Hematopoietic multipotent progenitor cell treated with erythropoietin and hydrocortisone succinate and interleukin-3 and kit ligand, for 17 days (in vitro differentiated cells): ENCODE data around the gene KCNQ1.

ENCODE experiments used
- DNase-seq: peaks from one replicate; pipeline ENCODE4 v3.0.0-alpha.2; 2015; ENCODE audit warnings: low spot score

The KCNQ1 gene

DNA sequence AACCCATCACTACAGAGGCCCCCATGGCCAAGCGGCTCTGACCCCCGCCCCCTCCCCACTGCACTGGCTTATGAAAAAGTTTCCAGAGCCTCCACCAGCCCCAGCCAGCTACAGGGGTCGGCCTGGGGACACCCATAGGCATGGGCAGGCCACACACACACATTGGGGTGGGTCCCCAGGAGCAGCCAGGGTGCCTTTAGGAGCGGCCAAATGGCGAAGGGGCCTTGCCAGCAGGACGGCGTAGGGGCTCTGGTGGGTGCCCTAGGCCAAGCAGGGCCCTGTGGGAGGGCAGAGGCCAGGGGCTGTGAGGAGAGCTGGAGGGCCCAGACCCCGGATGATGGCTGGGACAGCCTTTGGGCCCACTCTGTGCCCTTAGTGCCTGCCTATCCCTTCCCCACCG is 34.2 kb upstream of the KCNQ1 start:
- DNase-seq, result no peak

DNA sequence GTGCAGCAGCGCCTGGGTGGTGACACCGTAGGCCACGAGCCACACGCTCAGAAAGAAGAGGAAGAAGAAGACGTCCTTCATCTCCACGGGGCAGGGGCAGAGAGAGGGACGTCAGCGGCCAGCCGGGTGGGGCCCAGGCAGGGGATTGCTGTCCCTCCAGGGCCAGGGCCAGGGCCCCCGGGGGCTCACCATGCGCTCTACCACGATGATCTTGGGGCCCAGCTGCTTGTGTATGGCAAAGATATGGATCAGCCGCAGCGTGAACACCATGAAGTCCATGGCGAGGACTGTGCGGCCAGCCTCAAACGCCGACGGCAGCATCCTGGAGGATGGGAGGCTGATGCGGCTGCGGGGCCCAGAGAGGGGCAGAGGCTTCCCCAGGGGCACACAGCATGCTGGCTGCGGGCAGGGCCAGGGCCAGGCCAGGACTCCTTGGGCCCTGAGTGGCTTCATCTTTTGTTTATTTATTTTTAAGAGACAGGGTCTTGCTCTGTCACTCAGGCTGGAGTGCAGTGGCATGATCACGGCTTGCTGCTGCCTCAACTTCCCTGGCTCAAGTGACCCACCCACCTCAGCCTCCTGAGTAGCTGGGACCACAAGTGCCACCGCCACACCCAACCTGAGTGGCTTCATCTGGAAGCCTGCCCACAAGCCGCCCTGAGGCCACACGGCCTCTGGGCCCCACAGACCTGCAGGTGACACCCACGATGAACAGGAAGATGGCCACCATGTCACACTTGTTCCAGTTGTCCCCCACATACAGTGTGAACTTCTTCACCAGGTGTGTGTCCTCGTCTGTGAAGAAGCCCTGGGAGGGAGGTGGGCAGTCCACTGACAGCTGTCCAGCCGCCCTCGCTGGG is 33.1 kb upstream of the KCNQ1 start:
- DNase-seq, result no peak

DNA sequence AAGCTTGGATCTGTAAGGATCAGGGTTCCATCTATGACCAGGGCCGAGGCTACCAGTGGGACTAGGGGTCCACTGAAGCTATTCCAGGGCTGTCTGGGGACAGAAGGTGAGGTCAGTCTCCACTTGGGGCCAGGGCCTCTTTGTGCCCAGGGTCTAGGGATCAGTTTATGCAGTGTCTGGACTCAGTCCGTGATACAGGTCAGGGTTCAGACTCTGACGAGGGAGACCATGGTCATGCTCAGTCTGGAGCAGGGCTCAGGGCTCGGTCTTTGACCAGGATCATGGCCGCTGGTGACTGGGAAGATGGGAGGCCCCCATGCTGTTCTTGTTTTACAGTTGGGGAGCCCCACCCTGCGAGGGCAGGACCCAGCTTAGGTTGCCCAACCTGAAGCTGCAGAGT is 32.5 kb upstream of the KCNQ1 start:
- DNase-seq, result no peak

DNA sequence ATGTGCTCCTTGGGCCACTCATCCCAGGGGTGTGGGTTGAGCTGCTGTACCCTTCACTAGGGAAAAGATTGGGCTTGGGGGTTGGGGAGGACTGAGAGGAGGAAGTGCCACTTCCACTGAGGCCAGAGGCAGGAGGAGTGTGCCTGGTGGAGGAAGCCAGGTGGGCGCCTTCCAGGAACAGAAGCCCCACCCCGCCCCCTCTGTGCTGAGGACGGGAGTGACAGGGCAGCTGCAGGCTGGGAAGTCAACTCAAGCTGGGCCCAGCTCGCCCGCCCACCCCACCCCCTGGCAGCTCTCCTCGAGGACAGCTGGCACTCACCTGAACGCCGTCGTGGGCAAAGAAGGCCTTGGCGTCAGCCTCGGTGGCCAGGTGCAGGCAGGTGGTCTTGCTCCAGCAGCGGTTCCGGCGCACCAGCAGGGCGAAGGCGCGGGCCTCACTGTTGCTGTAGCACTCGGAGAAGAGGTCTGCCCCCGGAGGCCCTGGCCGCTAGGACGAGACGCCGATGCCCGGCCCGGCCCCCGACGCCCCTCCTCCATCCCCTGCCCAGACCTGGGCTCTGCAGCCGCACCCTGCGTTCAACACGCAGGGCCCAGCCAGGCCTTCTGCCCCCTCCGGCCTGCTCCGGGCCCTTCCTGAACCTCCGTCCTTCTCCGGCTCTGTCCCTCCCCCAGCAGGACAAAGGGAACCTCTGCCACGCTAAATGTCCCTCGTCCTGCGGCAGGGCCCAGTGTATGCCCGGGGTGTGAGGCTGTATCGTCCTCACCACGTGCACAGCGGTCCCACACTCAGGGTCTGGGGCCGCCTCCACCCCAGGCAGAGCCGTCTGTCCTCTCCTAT is 30.8 kb upstream of the KCNQ1 start:
- DNase-seq, result no peak

DNA sequence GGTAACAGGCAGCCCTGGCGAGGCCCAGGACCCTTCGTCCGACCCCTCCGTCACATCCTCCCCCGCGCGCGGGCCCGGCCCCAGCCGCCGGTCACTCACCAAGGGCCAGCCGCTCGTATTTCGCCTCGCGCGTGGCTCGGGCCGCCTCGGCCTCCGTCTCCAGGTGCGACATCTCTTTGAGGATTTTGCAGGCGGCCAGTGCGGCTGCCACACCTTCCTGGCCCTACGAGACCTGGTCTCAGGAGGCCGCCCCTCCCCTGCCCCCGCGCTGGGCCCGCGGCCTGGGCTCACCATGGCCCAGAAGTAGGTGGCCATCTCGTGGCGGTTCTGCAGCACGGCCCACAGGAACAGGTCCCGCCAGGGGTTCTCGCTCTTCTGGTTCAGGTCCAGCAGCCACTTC is 30.2 kb upstream of the KCNQ1 start:
- no peak for DNase-seq

DNA sequence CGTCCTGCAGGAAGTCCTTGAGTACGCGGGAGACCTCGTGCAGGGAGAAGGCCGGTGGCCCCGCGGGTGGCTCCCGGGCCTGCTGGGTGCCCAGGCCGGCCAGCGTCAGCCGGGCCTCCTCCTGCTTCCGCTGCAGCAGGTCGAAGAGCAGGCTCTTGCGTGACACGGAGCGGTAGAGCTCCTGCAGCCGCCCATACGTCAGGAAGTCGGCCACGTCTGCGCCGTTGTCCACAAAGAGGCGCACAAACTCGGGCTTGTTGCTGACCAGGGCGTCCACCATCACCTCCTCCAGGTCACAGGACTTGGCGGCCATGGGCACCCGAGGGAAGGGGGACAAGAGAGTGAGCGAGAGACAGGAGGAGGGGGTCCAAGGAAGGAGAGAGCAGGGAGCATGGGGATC is 29.6 kb upstream of the KCNQ1 start:
- no peak for DNase-seq

DNA sequence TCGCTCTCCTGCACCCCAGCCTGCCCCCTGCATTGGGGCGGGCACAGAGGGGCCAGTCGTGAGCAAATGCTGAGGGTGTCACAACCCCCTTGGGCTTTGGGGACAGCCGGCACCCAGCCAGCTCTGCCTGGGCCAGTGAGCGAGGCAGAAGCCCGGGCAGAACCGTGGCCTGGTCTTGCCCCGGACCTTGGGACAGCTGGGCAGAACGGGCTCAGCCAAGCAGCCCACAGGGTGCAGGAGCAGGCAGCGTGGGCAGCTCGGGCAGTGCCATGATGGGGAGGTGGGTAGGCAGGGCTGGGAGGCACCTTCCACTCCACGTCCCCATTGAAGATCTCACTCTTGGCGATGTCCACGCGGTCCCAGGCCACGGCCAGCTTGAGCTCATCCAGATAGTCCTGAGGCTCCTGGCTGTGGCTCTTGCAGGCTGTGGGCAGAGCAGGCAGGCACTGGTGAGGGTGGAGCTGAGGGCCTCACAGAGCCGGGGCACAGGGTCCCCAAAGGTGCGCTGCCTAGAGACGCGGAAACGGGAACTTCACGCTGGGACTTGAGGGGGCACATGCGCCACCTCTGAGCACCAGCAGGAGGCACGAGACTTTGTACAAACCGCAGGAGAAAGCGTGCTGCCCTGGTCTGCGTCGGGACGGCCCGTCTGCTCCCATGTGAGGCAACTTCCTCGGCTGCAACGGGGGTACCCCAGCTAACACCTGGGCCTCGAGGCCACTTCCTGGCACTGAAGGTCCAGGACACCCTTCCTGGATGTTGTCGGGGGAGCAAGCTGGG is 29.0 kb upstream of the KCNQ1 start:
- no peak for DNase-seq

DNA sequence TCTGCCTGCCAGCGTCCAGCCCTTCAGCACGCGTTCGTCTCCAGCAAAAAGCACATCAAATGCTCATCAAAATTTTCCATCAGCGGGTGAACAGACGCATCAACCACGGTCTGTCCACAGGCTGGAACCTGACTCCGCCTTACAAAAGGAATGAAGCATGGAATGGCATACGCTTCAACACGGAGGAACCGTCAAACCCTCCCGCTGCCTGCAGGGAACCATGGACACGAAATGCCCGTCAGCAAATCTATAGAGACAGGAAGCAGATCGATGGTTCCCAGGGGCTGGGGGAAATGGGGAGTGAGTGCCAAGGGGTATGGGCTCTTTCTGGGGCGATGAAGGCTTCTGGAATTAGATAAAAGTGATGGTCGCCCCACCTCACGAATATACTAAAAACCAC is 28.0 kb upstream of the KCNQ1 start:
- no peak for DNase-seq

DNA sequence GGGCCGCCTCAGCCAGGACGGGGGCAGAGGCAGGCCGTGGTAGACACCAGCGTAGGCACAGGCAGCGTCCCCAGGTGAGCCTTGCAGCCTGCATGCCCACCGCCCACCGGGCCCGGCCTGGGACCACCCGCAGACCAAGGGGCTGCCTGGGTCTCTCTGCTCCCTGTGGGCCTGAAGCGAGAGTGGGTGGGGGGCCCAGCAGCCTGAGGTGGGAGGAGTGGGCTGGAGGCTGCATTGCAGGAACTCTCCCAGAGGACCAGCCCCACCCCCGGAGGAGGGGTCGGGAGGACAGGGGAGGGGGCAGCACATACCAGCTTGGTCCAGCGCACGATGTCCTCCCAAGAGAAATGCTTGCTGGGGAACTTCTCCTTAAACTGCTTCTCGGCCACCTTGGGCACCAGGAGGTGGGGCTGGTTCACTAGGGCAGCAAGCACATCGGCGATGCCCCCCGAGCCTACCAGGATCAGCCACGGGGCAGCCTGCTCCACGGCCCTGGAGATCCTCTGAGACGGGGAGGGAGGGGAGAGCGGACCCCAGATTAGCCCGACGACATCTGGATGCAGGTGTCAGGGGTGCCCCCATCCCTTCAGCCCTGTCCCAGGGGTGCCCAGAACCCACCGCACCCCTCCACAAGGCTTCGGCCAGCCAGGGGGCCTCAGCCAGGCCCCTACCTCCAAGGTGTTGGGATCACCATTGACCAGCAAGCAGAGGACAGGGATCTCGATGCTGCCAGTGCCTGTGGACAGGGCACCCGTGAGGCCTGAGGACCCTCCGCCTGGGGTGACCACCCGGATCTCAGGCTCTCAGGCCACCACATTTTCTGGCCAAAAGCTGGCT is 26.7 kb upstream of the KCNQ1 start:
- no peak for DNase-seq

DNA sequence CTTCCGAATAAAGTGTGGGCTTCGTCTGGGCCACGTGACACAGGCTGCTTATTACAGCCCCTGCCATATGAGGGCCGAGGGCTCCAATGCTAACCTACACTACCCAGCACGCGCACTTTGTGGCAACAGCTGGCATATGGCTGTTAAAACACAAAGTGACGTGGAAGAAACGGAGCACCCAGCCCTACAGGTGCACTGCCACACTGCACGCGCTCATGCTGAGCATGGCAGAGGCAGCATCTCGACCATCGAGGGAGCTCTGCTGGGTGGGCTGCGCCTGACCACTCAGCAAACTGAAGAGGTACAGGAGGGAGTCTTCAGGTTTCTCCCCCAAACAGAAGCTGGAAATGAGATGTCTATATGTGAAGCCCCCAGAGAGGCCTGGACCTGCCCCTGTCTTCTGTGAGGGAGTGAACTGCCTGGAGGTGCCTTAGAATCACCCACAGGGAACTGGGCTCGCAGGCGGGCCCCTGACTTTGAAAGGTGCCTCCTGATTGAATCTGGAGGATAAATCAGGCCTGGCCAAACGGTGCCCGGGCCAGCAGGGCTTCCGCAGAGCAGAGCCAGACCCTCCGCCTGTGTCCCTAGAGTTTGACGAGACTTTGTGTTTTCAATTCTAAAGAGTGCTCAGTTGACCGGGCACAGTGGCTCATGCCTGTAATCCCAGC is 26.0 kb upstream of the KCNQ1 start:
- DNase-seq, result no peak

DNA sequence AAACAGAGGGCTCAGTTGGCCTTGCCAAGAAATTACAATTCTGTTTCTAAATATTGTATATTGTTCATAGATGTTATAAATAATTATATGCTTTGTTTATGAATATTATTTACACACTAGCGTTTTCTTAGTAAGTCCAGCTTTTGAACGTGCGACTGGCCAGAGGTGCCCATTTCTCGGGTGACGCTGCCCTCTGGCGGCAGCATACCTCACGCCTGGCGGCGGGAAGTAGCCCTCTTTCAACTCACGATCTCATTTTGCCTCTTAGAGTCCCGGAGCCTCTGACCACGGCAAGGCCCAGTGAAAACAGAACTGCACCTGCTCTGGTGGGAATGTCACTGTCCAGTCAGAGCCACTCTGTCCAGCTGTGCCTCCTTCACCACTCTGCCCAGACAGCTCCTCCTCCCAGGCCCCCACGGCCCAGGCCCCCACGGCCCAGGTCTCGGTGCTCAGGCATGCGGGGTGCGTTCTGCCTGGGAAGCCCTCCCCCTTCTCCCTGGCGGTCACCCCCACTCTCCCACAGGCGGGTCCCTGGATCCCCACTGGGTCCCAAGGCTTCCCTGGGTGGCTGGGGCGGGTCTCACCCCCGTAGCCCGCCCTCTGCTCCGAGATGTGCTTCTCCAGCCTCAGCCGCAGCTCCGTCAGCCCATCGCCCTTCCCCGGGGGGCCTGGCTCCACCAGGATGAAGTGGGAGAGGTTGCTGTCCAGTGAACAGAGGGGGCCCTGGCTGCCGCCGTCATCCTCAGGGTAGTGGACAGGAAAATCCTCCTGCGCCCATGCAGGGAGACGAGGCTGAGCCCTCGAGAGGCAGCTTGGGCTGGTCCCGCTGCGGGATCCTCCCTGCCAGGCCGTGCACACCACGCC is 24.9 kb upstream of the KCNQ1 start:
- peak; percentile 62 for DNase-seq

DNA sequence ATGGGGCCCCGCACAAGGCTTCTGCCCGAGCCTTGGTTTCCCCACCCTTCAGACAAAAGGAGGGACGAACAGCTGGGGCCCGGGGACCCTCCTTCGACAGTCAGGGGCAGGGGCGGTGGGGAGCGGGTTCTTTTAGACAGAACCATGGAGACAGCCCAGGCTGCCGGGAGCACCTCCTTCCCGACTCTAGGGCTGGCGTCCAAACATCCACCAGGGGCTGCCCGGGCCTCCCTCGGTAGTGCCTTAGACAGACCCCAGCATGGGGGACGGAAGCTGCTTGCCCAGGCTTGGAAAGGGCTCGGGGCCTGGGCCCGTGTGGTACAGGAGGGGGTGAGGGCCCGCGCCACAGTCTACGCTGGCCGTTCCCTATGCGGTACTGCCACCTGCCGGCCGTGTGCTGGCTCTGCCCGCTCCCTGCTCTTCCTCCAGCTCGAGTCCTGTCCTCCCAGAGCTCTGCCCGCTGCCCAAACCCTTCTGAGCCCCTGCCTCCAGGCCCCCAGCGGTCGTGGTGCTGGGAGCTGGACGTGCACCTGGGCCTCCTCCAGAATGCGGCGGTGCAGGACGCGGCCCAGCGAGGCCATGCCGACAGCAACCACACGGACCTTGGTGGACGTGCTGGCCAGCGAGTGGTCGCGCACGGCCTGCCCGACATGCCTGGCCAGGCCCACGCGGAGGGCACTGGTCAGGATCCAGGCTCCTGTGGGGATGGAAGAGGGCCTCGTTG is 24.1 kb upstream of the KCNQ1 start:
- peak; percentile 70 for DNase-seq

DNA sequence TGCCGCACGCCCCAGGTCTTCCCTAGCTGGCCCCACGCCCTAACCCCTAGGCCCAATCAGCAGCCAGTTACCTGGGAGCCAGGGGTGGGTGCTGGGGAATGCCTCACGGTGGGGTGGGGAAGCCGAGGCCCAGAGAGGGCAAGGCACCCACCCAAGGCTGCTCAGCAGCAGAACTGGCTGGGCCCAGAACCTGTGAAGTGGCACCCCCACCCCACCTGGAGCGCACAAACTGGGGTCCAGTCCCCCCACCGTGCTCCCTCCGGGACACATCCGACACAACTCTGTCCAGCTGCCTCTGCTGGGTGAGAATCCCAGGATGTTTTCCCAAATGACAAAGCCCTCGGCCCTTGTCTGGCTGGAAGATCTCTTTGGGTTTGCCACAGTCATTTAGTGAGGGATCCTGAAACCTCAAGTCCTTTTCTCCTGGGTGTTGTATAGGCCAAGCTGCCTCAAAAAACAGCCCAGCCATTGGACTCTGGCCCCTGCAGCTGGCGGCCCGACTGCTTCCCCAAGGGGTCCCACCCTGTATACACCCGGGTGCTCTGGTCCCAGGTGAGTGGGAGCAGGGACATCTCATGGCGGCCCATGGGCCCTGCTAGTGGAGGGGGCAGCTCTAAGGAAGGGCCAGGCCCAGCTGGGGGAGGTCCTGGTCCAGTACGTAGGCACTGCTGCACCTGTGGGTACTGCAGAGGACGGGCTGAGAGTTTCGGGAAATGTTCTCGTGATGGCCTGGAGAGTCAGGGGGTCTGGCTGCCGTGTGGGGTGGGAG is 23.4 kb upstream of the KCNQ1 start:
- DNase-seq, result no peak

DNA sequence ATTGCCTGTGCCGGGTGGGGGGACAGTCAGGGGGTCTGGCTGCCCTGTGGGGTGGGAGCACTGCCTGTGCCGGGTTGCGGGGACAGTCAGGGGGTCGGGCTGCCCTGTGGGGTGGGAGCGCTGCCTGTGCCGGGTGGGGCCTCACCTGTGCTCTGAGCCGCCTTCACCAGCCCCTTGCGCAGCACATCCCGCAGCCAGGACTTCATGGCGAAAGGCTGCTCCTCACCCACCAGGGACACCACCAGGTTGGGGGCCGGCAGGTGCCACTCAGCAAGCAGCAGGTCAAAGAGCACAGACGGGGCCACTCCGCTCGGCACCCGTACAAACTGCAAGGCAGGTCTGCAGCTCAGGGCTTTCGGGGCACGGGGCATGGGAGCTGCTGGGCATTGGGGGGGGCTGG is 22.8 kb upstream of the KCNQ1 start:
- DNase-seq, result no peak

DNA sequence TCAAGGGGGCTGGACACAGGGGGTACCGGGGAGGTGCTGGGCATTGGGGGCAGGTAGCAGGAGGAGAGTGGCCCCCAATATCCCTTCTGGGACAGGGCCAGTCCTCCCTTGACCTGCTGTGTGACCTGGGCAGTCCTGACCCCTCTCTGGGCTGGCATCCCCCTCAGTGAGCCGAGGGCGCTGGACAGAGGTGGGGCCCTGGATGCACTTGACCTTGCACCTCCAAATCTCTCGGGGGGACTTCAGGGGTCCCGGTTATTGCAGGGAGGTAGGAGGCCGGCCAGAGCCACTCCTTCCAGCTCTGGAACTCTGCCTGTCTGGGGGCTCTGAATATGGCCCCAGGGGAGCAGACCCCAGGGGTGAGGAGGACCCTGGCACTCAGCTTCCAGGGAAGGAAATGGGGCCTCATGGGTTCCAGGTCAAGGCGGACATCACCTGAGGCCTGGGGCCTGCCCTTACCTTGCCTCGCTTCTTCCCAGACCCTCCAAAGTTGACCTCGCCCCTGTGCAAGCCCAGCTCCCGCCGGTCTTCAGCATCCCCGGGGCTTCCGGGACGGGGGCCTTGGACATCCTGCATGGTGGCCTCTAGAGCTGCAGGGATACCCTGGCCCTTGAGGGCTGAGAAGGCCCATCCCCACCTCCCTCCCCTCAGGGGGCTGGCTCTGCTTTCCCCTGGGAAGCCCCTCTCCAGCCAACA is 22.2 kb upstream of the KCNQ1 start:
- no peak for DNase-seq

DNA sequence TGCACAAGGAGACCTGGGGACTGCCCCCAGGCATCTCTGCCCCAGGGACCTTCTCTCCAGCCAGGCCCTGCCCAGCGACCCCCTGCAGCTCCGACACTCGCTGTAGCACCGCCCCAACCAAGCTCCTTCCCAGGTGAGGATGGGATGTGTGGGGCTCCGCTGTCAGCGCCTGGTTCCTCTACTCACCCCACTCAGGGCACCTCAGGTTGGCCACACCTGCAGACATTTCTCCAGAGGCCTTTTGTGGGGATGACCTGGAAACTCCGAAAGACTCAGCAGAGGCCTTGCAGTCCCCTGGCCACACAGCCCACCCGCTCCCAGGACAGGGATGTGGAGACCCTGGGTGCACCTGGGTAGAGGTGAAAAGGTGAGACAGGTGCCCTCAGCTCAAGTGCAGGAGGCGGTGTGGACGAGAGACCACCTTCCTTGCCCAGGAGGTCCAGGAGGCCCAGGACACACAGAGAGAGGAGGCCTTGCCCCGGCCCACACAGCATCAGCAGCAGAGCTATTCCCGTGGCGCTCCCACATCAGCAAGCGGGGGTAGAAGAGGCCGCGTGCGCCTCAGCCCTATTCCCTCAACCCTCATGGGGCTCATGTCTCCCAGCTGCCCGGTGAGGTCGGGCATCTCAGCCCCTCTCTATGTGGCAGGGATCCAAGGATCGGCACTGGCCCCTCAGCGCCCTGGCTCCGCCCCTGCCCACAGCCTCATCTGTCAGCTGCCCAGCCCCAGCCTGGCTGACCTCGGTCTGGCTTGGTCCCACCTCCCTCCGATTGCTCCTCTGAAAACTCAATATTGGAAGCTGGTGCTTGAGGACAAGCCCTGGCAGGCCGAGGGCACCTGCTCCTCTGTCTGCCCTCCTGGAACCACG is 21.4 kb upstream of the KCNQ1 start:
- DNase-seq, result no peak
